OCI-LY7 (cell line): Measurements from ENCODE around the gene DOK4.

Source experiments
- EZH2phosphoT487 ChIP-seq: fragments of 200-600 bp; sonication (generic); IDR thresholded peaks from 2 replicates; pipeline ENCODE4 v1.6.1; 2018; ENCODE audit warnings: low read depth, borderline replicate concordance, mild to moderate bottlenecking, mixed run types, antibody characterized with exemption, low read length, moderate library complexity, mixed read lengths
- TF ChIP-seq, protein P1 (sequence below): fragments of 200-600 bp; sonication (generic); conservative IDR thresholded peaks from 2 replicates; pipeline ENCODE4 v1.5.1; 2014; ENCODE audit warnings: mild to moderate bottlenecking, antibody characterized with exemption, low read length, moderate library complexity, mixed read lengths

- TF ChIP-seq, protein P1, sequence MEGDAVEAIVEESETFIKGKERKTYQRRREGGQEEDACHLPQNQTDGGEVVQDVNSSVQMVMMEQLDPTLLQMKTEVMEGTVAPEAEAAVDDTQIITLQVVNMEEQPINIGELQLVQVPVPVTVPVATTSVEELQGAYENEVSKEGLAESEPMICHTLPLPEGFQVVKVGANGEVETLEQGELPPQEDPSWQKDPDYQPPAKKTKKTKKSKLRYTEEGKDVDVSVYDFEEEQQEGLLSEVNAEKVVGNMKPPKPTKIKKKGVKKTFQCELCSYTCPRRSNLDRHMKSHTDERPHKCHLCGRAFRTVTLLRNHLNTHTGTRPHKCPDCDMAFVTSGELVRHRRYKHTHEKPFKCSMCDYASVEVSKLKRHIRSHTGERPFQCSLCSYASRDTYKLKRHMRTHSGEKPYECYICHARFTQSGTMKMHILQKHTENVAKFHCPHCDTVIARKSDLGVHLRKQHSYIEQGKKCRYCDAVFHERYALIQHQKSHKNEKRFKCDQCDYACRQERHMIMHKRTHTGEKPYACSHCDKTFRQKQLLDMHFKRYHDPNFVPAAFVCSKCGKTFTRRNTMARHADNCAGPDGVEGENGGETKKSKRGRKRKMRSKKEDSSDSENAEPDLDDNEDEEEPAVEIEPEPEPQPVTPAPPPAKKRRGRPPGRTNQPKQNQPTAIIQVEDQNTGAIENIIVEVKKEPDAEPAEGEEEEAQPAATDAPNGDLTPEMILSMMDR: no peak
- TF ChIP-seq EZH2phosphoT487: no peak
Observed at GRCh38 chr16:57478396-57479204, 7.7 kb downstream of the DOK4 start.
